Measurements from ENCODE around the gene ZBTB5. TPM values are rescaled to one million over a fixed set of nuclear protein-coding genes. Genes with fewer than 3 reads are reported as not detected.
"Not testable (repeated sequence)": the region's sequence is repeated elsewhere in the genome, so short reads cannot be mapped to it uniquely, and the experiment has no call there.

The ZBTB5 gene
- total RNA-seq, 1 donor from 2014 or later, result 11.3 TPM

DNA sequence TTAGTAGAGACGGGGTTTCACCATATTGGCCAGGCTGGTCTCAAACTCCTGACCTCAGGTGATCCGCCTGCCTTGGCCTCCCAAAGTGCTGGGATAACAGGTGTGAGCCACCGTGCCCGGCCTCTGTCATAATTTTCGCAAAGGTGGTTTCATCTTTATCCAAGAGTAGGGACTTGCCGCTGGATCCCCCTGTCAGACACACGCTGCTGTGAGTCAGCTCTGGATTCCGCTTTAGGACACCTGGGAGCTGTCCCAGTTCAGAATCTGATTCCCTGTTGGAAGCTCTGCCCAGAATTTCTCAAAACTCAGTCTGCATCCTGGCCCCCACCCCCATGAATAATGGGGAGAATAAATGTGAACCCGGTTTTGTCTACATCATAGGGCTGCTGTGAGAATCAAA, 60.7 kb downstream of the ZBTB5 start:
- H2AFZ ChIP-seq (ENCODE audit: low read depth, low read length), result no peak overlapping the region
- no peaks in the 10 kb centered on the region for H3K36me3 ChIP-seq (ENCODE audit: insufficient read depth, low read length)
- no peak for FAIRE-seq
- Mint-ChIP-seq H3K4me3 (ENCODE audit: unreplicated experiment) (no peak overlapping the region), H3K27me3 (ENCODE audit: low read depth, unreplicated experiment) (peaks cover 4% of the 10 kb centered on the region), H3K9me3 (ENCODE audit: unreplicated experiment) (no peaks in the 10 kb centered on the region), H3K36me3 (ENCODE audit: low read depth, unreplicated experiment) (no peaks in the 10 kb centered on the region), H3K4me1 (ENCODE audit: low read depth, unreplicated experiment) (peaks cover 3% of the 10 kb centered on the region), H3K27ac (ENCODE audit: unreplicated experiment) (no peak overlapping the region)
- no peaks in the 10 kb centered on the region for H3K4me1 ChIP-seq (ENCODE audit: insufficient read depth, low read length)
- H3K79me2 ChIP-seq (ENCODE audit: insufficient read depth, low read length), result no peaks in the 10 kb centered on the region
- no peak overlapping the region for H3K4me2 ChIP-seq (ENCODE audit: low read length)
- no peak for DNase-seq (ENCODE audit: low read depth)
- peaks cover 6% of the 10 kb centered on the region for H3K27me3 ChIP-seq (ENCODE audit: insufficient read depth, low read length)
- H3K4me3 ChIP-seq (ENCODE audit: insufficient read depth, low read depth, low read length), result no peak overlapping the region
- H3K9me3 ChIP-seq (ENCODE audit: insufficient read depth, low read depth, low read length), result no peaks in the 10 kb centered on the region
- H4K20me1 ChIP-seq (ENCODE audit: insufficient read depth, low read length), result no peaks in the 10 kb centered on the region
- no peak overlapping the region for H3K27ac ChIP-seq (ENCODE audit: low read depth, low read length)
- H3K9ac ChIP-seq (ENCODE audit: low read length), result no peak overlapping the region
- no peak for TF ChIP-seq EZH2 (IDR thresholded peaks at IDR 0.05; ENCODE audit: insufficient read depth, low read length)
- TF ChIP-seq, protein P1, sequence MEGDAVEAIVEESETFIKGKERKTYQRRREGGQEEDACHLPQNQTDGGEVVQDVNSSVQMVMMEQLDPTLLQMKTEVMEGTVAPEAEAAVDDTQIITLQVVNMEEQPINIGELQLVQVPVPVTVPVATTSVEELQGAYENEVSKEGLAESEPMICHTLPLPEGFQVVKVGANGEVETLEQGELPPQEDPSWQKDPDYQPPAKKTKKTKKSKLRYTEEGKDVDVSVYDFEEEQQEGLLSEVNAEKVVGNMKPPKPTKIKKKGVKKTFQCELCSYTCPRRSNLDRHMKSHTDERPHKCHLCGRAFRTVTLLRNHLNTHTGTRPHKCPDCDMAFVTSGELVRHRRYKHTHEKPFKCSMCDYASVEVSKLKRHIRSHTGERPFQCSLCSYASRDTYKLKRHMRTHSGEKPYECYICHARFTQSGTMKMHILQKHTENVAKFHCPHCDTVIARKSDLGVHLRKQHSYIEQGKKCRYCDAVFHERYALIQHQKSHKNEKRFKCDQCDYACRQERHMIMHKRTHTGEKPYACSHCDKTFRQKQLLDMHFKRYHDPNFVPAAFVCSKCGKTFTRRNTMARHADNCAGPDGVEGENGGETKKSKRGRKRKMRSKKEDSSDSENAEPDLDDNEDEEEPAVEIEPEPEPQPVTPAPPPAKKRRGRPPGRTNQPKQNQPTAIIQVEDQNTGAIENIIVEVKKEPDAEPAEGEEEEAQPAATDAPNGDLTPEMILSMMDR (IDR thresholded peaks at IDR 0.05; ENCODE audit: insufficient read depth, low read depth, low read length), result no peak

DNA sequence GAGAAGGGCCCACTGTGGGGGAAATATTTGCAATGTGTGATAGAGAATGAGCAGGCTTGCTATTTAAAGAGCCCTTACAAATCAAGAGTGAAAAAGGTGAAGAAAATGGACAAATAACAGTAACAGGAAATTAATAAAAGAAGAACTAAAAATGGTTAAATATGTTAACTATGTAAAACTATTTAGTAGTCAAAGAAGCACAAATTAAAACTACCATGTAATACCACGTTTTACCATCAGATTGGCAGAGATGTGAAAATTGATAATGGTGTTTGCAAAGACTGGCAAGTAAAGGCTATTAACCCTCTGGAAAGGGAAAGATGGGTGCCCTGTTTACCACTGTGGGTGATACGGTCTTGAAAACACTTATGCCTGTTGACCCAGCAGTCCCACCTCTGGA, 65.9 kb downstream of the ZBTB5 start:
- Histone ChIP-seq H3K4me1 (ENCODE audit: insufficient read depth, low read length) (no peaks in the 10 kb centered on the region), H4K20me1 (ENCODE audit: insufficient read depth, low read length) (no peaks in the 10 kb centered on the region), H3K79me2 (ENCODE audit: insufficient read depth, low read length) (no peaks in the 10 kb centered on the region), H3K27me3 (ENCODE audit: insufficient read depth, low read length) (peaks cover 4% of the 10 kb centered on the region), H3K4me2 (ENCODE audit: low read length) (no peak overlapping the region), H3K4me3 (ENCODE audit: insufficient read depth, low read depth, low read length) (no peak overlapping the region), H3K9me3 (ENCODE audit: insufficient read depth, low read depth, low read length) (no peaks in the 10 kb centered on the region), H3K9ac (ENCODE audit: low read length) (no peak overlapping the region), H2AFZ (ENCODE audit: low read depth, low read length) (no peak overlapping the region), H3K27ac (ENCODE audit: low read depth, low read length) (no peak overlapping the region), H3K36me3 (ENCODE audit: insufficient read depth, low read length) (no peaks in the 10 kb centered on the region)
- Mint-ChIP-seq H3K4me3 (ENCODE audit: unreplicated experiment) (no peak overlapping the region), H3K9me3 (ENCODE audit: unreplicated experiment) (no peaks in the 10 kb centered on the region), H3K36me3 (ENCODE audit: low read depth, unreplicated experiment) (no peaks in the 10 kb centered on the region), H3K4me1 (ENCODE audit: low read depth, unreplicated experiment) (no peaks in the 10 kb centered on the region), H3K27me3 (ENCODE audit: low read depth, unreplicated experiment) (peaks cover 19% of the 10 kb centered on the region), H3K27ac (ENCODE audit: unreplicated experiment) (no peak overlapping the region)
- FAIRE-seq (no peak), DNase-seq (ENCODE audit: low read depth) (no peak)
- TF ChIP-seq, protein P1 (IDR thresholded peaks at IDR 0.05; ENCODE audit: insufficient read depth, low read depth, low read length), result no peak
- TF ChIP-seq EZH2 (IDR thresholded peaks at IDR 0.05; ENCODE audit: insufficient read depth, low read length), result no peak

DNA sequence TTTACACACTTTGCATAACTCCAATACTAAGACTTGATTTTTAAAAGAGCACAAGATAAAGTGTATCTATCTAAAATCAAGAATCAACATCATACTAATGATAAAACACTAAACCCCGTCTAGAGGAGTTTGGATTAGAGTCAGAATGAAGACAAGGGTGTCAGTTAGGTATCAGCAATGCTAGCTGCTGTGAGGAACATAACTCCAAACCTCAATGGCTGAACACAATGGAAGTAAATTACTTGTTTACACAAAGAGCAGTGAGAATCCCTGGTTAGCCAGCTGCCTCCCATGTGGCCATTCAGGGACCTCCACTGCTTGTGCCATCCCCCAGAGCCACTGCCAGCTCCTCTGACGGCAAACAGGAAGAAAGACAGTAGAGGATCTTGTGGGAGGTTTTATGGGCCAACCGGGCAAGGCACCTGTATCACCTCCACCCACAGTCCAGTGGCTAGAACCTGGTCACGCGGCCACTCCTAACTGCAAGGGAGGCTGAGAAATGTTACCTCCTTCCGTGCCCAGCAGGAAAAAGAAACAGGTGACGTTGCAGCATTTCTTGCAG, 66.7 kb downstream of the ZBTB5 start:
- H3K27ac ChIP-seq (ENCODE audit: low read depth, low read length), result no peak overlapping the region
- H3K9ac ChIP-seq (ENCODE audit: low read length), result no peak overlapping the region
- H3K9me3 Mint-ChIP-seq (ENCODE audit: unreplicated experiment), result no peaks in the 10 kb centered on the region
- H3K36me3 Mint-ChIP-seq (ENCODE audit: low read depth, unreplicated experiment), result no peaks in the 10 kb centered on the region
- no peaks in the 10 kb centered on the region for H3K79me2 ChIP-seq (ENCODE audit: insufficient read depth, low read length)
- H3K27me3 Mint-ChIP-seq (ENCODE audit: low read depth, unreplicated experiment), result peaks cover 20% of the 10 kb centered on the region
- peaks cover 4% of the 10 kb centered on the region for H3K27me3 ChIP-seq (ENCODE audit: insufficient read depth, low read length)
- TF ChIP-seq EZH2 (IDR thresholded peaks at IDR 0.05; ENCODE audit: insufficient read depth, low read length), result no peak
- TF ChIP-seq, protein P1 (IDR thresholded peaks at IDR 0.05; ENCODE audit: insufficient read depth, low read depth, low read length), result no peak
- H3K4me1 ChIP-seq (ENCODE audit: insufficient read depth, low read length), result no peaks in the 10 kb centered on the region
- no peak for DNase-seq (ENCODE audit: low read depth)
- H3K27ac Mint-ChIP-seq (ENCODE audit: unreplicated experiment), result no peak overlapping the region
- no peaks in the 10 kb centered on the region for H3K36me3 ChIP-seq (ENCODE audit: insufficient read depth, low read length)
- no peak overlapping the region for H3K4me3 Mint-ChIP-seq (ENCODE audit: unreplicated experiment)
- no peak overlapping the region for H3K4me3 ChIP-seq (ENCODE audit: insufficient read depth, low read depth, low read length)
- H2AFZ ChIP-seq (ENCODE audit: low read depth, low read length), result no peak overlapping the region
- H3K4me1 Mint-ChIP-seq (ENCODE audit: low read depth, unreplicated experiment), result no peaks in the 10 kb centered on the region
- FAIRE-seq, result no peak
- no peaks in the 10 kb centered on the region for H3K9me3 ChIP-seq (ENCODE audit: insufficient read depth, low read depth, low read length)
- H4K20me1 ChIP-seq (ENCODE audit: insufficient read depth, low read length), result no peaks in the 10 kb centered on the region
- H3K4me2 ChIP-seq (ENCODE audit: low read length), result no peak overlapping the region

DNA sequence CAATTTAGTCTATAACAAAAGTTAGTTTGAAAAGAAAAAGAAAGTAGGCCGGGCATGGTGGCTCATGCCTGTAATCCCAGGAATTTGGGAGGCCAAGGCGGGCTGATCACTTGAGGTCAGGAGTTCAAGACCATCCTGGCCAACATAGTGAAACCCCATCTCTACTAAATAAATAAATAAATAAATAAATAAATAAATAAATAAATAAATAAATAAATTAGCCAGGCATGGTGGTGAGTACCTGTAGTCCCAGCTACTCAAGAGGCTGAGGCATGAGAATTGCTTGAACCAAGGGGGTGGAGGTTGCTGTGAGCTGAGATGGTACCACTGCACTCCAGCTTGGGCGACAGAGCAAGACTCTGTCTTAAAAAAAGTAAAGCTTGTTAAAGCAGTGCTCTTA, 67.3 kb downstream of the ZBTB5 start:
- not testable (repeated sequence) for H3K27ac Mint-ChIP-seq (ENCODE audit: unreplicated experiment); H3K9me3 ChIP-seq (ENCODE audit: insufficient read depth, low read depth, low read length); H3K4me2 ChIP-seq (ENCODE audit: low read length); H3K4me1 Mint-ChIP-seq (ENCODE audit: low read depth, unreplicated experiment); DNase-seq (ENCODE audit: low read depth); H3K79me2 ChIP-seq (ENCODE audit: insufficient read depth, low read length); H4K20me1 ChIP-seq (ENCODE audit: insufficient read depth, low read length); H3K36me3 ChIP-seq (ENCODE audit: insufficient read depth, low read length); H3K27me3 ChIP-seq (ENCODE audit: insufficient read depth, low read length); H3K9me3 Mint-ChIP-seq (ENCODE audit: unreplicated experiment); H3K4me3 ChIP-seq (ENCODE audit: insufficient read depth, low read depth, low read length); H3K9ac ChIP-seq (ENCODE audit: low read length); FAIRE-seq; H3K4me1 ChIP-seq (ENCODE audit: insufficient read depth, low read length); H3K4me3 Mint-ChIP-seq (ENCODE audit: unreplicated experiment); H2AFZ ChIP-seq (ENCODE audit: low read depth, low read length); H3K36me3 Mint-ChIP-seq (ENCODE audit: low read depth, unreplicated experiment); H3K27ac ChIP-seq (ENCODE audit: low read depth, low read length)
- peaks cover 20% of the 10 kb centered on the region for H3K27me3 Mint-ChIP-seq (ENCODE audit: low read depth, unreplicated experiment)

Data from astrocyte (in vitro differentiated cells and primary cell).